GM12865 (cell line): ENCODE measurements around the gene C20orf144.

Experiments
- DNase-seq: peaks from one replicate; pipeline ENCODE4 v3.0.0; 2010; ENCODE audit warnings: low read depth
- H3K4me3 ChIP-seq: 2 replicates; pipeline ENCODE4 v1.5.1; 2011; ENCODE audit warnings: mild to moderate bottlenecking, low read depth, low read length, control low read depth
- CTCF ChIP-seq: IDR thresholded peaks from 2 replicates; pipeline ENCODE4 v1.5.1; 2011; ENCODE audit warnings: low read length, control low read depth, low read depth, inconsistent platforms; ENCODE audit not compliant: insufficient read depth; ENCODE audit errors: missing control alignments

The C20orf144 gene

GRCh38 chr20:33654680-33655161 is 7.4 kb upstream of the C20orf144 start:
- DNase-seq = no peak
- TF ChIP-seq CTCF = no peak
- H3K4me3 ChIP-seq = no peak overlapping the region

- no peak for TF ChIP-seq CTCF
- DNase-seq = no peak
- no peak overlapping the region for H3K4me3 ChIP-seq
These were observed 7.0 kb upstream of the C20orf144 start for GRCh38 chr20:33655164-33655563.

GRCh38 chr20:33656010-33656782 is 5.9 kb upstream of the C20orf144 start:
- no peak overlapping the region for H3K4me3 ChIP-seq
- TF ChIP-seq CTCF = no peak
- DNase-seq = no peak

GRCh38 chr20:33656783-33657703 is 5.1 kb upstream of the C20orf144 start:
- TF ChIP-seq CTCF = no peak
- DNase-seq = no peak
- H3K4me3 ChIP-seq = no peak overlapping the region

GRCh38 chr20:33657704-33658095 is 4.4 kb upstream of the C20orf144 start:
- H3K4me3 ChIP-seq = no peak overlapping the region
- TF ChIP-seq CTCF = no peak
- no peak for DNase-seq

GRCh38 chr20:33658510-33658909 is 3.6 kb upstream of the C20orf144 start:
- H3K4me3 ChIP-seq = no peak overlapping the region
- no peak for DNase-seq
- no peak for TF ChIP-seq CTCF
